Sigmoid colon (tissue), 7 donors: ENCODE results near the gene NR1D2. TPM values are rescaled to one million over a fixed set of nuclear protein-coding genes. Genes with fewer than 3 reads are reported as not detected.
"Not testable (repeated sequence)": the region's sequence is repeated elsewhere in the genome, so short reads cannot be mapped to it uniquely, and the experiment has no call there.

Source experiments
- DNase-seq: peaks from one replicate; pipeline ENCODE4 v3.0.0-alpha.2; 2019
- H3K27ac ChIP-seq, 4 donors: fragments of 200-600 bp; sonication (generic); one replicate each; pipeline ENCODE4 v1.5.1; 2016 to 2019; ENCODE audit warnings: mild to moderate bottlenecking in 1 of 4
- H3K27me3 ChIP-seq, 3 donors: fragments of 200-600 bp; sonication (generic); one replicate each; pipeline ENCODE4 v1.5.1; 2019; ENCODE audit warnings: mild to moderate bottlenecking in 1 of 3
- H3K36me3 ChIP-seq, 4 donors: fragments of 200-600 bp; sonication (generic); one replicate each; pipeline ENCODE4 v1.5.1; 2016 to 2019
- H3K4me1 ChIP-seq, 4 donors: fragments of 200-600 bp; sonication (generic); one replicate each; pipeline ENCODE4 v1.5.1; 2017 to 2019
- H3K4me3 ChIP-seq, 4 donors: fragments of 200-600 bp; sonication (generic); one replicate each; pipeline ENCODE4 v1.5.1; 2017 to 2019; ENCODE audit warnings: mild to moderate bottlenecking in 2 of 4, moderate library complexity in 1 of 4
- H3K9me3 ChIP-seq, 4 donors: fragments of 200-600 bp in 3 of 4; sonication (generic) in 3 of 4; one replicate each; pipeline versions ENCODE4 v1.5.1 to v1.6.1; 2013 to 2019
- CTCF ChIP-seq, 4 experiments: fragments of 450-650 bp in 3 of 4; fragments of 200-600 bp in 1 of 4; IDR thresholded peaks; one replicate each; pipeline ENCODE4 v1.5.1; 2016 to 2019; ENCODE audit warnings: antibody characterized with exemption in 4 of 4, mild to moderate bottlenecking in 3 of 4, moderate library complexity in 2 of 4
- EP300 ChIP-seq, 4 donors: sonication (generic); formaldehyde crosslinking; IDR thresholded peaks; one replicate each; pipeline ENCODE4 v1.6.1; 2017; ENCODE audit warnings: antibody characterized with exemption in 4 of 4
- POLR2A ChIP-seq, 2 donors: fragments of 450-650 bp; IDR thresholded peaks; one replicate each; pipeline ENCODE4 v1.6.1; 2016; ENCODE audit warnings: antibody characterized with exemption in 2 of 2, mild to moderate bottlenecking in 2 of 2, moderate library complexity in 2 of 2
- POLR2AphosphoS5 ChIP-seq, 4 donors: sonication (generic); formaldehyde crosslinking; IDR thresholded peaks; one replicate each; pipeline ENCODE4 v1.6.1; 2017; ENCODE audit warnings: antibody characterized with exemption in 4 of 4
- WGBS, 2 donors: extraction: QIAGEN DNeasy Blood & Tissue Kit; methylation state at CpG; one replicate each; pipeline ENCODE4 v1.1.7; 2013; 5-methylcytosine and 5-hydroxymethylcytosine counted together
- intact Hi-C: fragments of 100-400 bp; cut with DNase I; formaldehyde crosslinking; loops from one replicate; pipeline ENCODE4 v1.15.1; 2023
- polyA plus RNA-seq, 3 donors: library from polyadenylated mRNA; stranded (reverse); fragments of 200-250 nt; gene quantifications; one replicate each; pipeline ENCODE4 v1.2.3, GENCODE V29; 2013
- total RNA-seq, 4 donors: library from RNA; depleted of rRNA; stranded (reverse); fragments of >200 nt; gene quantifications; one replicate each; pipeline ENCODE4 v1.1.0, GENCODE V29; 2016
- donor health status: healthy with polysubstance abuse.
- donor health status: Bipolar disorder and iron deficiency.
- donor health status: healthy.

The NR1D2 gene
- total and polyA plus RNA-seq, 7 donors = 7.7 to 63.7 (median 43.8) TPM

GRCh38 chr3:23916152-23916885, 28.8 kb upstream of the NR1D2 start:
- Histone ChIP-seq H3K36me3 (peaks cover 0 to 30% (median 17%) of the 10 kb centered on the region in 4 donors), H3K4me1 (peaks cover 0 to 53% (median 36%) of the 10 kb centered on the region in 4 donors), H3K4me3 (peak overlapping the region; percentile 76 to 90 (median 86)), H3K27ac (peak overlapping the region; percentile 92 to 96 (median 96)), H3K27me3 (no peaks in the 10 kb centered on the region), H3K9me3 (no peaks in the 10 kb centered on the region)
- intact Hi-C loops = no loop called here
- no peak for TF ChIP-seq POLR2A (IDR thresholded peaks at IDR 0.05)
- TF ChIP-seq EP300 (IDR thresholded peaks at IDR 0.05) = no peak
- TF ChIP-seq POLR2AphosphoS5 (IDR thresholded peaks at IDR 0.05) = no peak
- TF ChIP-seq CTCF (IDR thresholded peaks at IDR 0.05) = no peak
- 2% methylated on average over 48 of the region's 48 CpGs for WGBS, 2 donors
- no peak for DNase-seq

GRCh38 chr3:23916886-23917678, 28.0 kb upstream of the NR1D2 start, which contains the start of the genes NKIRAS1 and RPL15:
NKIRAS1 (minus strand) TSS chr3:23916990; CDS start chr3:23910904, 6,086 bp downstream.
RPL15 (plus strand) TSS chr3:23917132; CDS start chr3:23917860, 728 bp downstream.
- DNase-seq = peak; percentile 99
- WGBS, 2 donors = 0% methylated on average over 64 of the region's 64 CpGs
- peak within 1 kb of the TSS; percentile 92 to 96 (median 96) for H3K27ac ChIP-seq
- TF ChIP-seq CTCF (IDR thresholded peaks at IDR 0.05) (peak; percentile 56 to 80 (median 72)), EP300 (IDR thresholded peaks at IDR 0.05) (peak in 1 of 4 donors; percentile 56), POLR2A (IDR thresholded peaks at IDR 0.05) (peak; percentile 98 to 99), POLR2AphosphoS5 (IDR thresholded peaks at IDR 0.05) (peak; percentile 100)
- H3K9me3 ChIP-seq = no peaks in the 10 kb centered on the region
- H3K27me3 ChIP-seq = no peaks in the 10 kb centered on the region
- intact Hi-C loops = loop anchor here (1.0 kb wide), 1 partner anchor 28 kb away; the partner anchor contains the start of gene NR1D2
- H3K4me3 ChIP-seq = peak within 1 kb of the TSS; percentile 76 to 90 (median 86)
- H3K4me1 ChIP-seq = peaks cover 0 to 53% (median 36%) of the 10 kb centered on the region in 4 donors
- H3K36me3 ChIP-seq = peaks cover 0 to 37% (median 17%) of the 10 kb centered on the region in 4 donors

GRCh38 chr3:23917679-23918303, 27.3 kb upstream of the NR1D2 start:
- WGBS, 2 donors = 1% methylated on average over 20 to 21 of the region's 21 CpGs
- not testable (repeated sequence) for H3K9me3 ChIP-seq, H3K27me3 ChIP-seq, DNase-seq
- Histone ChIP-seq H3K36me3 (peaks cover 0 to 44% (median 17%) of the 10 kb centered on the region in 4 donors), H3K27ac (peak overlapping the region; percentile 92 to 96 (median 96)), H3K4me3 (peak overlapping the region; percentile 76 to 90 (median 86)), H3K4me1 (peaks cover 0 to 53% (median 36%) of the 10 kb centered on the region in 4 donors)
- intact Hi-C loops = loop anchor here (1.0 kb wide), 1 partner anchor 28 kb away; the partner anchor contains the start of gene NR1D2

- H3K4me1 ChIP-seq = peaks cover 0 to 53% (median 36%) of the 10 kb centered on the region in 4 donors
- H3K27me3 ChIP-seq, H3K9me3 ChIP-seq, intact Hi-C loops, DNase-seq: not testable (repeated sequence)
- peak overlapping the region; percentile 92 to 96 (median 96) for H3K27ac ChIP-seq
- H3K4me3 ChIP-seq = peak overlapping the region; percentile 76 to 90 (median 86)
- peaks cover 0 to 45% (median 17%) of the 10 kb centered on the region in 4 donors for H3K36me3 ChIP-seq
- 5 to 31% methylated on average over 12 of the region's 12 CpGs for WGBS, 2 donors
These were observed 26.8 kb upstream of the NR1D2 start for GRCh38 chr3:23918331-23918730.

GRCh38 chr3:23919628-23920027, 25.5 kb upstream of the NR1D2 start:
- H3K4me3 ChIP-seq = no peak overlapping the region
- H3K4me1 ChIP-seq = peaks cover 0 to 41% (median 36%) of the 10 kb centered on the region in 4 donors
- H3K27me3 ChIP-seq = no peaks in the 10 kb centered on the region
- intact Hi-C loops = no loop called here
- WGBS, 2 donors = 58 to 63% methylated on average over 2 of the region's 2 CpGs
- no peak for DNase-seq
- TF ChIP-seq EP300 (IDR thresholded peaks at IDR 0.05) (no peak), POLR2A (IDR thresholded peaks at IDR 0.05) (no peak), CTCF (IDR thresholded peaks at IDR 0.05) (no peak), POLR2AphosphoS5 (IDR thresholded peaks at IDR 0.05) (no peak)
- H3K9me3 ChIP-seq = no peaks in the 10 kb centered on the region
- peaks cover 0 to 45% (median 17%) of the 10 kb centered on the region in 4 donors for H3K36me3 ChIP-seq
- H3K27ac ChIP-seq = peak overlapping the region in 1 of 4 donors; percentile 9
